K562 (cell line): ENCODE data around the gene C6orf89. TPM values are rescaled to one million over a fixed set of nuclear protein-coding genes. Genes with fewer than 3 reads are reported as not detected.
A peak's percentile ranks its signal among the peaks of the same experiment; 100 is the strongest.

Experiments used
- BACH1 ChIP-seq: fragments of 200-800 bp; sonication (Bioruptor generic); IDR thresholded peaks from 2 replicates; pipeline ENCODE4 v1.6.1; 2016; ENCODE audit warnings: missing genetic modification characterization, missing compliant biosample characterization
- EP400 ChIP-seq: fragments of 450-650 bp; IDR thresholded peaks from 2 replicates; pipeline ENCODE4 v1.6.1; 2017; ENCODE audit warnings: antibody characterized with exemption, mild to moderate bottlenecking, moderate library complexity
- ETV1 ChIP-seq: fragments of 450-650 bp; conservative IDR thresholded peaks from 2 replicates; pipeline ENCODE4 v1.6.1; 2016; ENCODE audit warnings: missing genetic modification characterization, control low read depth, low read depth, missing compliant biosample characterization
- FOXM1 ChIP-seq, 2 experiments: fragments of 450-650 bp in 1 of 2; sonication (generic) in 1 of 2; formaldehyde crosslinking in 1 of 2; IDR thresholded peaks; 2 replicates each; pipeline versions ENCODE4 v1.6.1 to v1.9.0; 2017 to 2022; ENCODE audit warnings: low read depth in 2 of 2, mild to moderate bottlenecking in 2 of 2, missing genetic modification reagents in 1 of 2, moderate library complexity in 1 of 2
- GATAD2A ChIP-seq: fragments of 450-650 bp; IDR thresholded peaks from 2 replicates; pipeline ENCODE4 v1.6.1; 2017
- KDM4B ChIP-seq, 2 experiments: fragments of 450-650 bp in 1 of 2; sonication (generic) in 1 of 2; IDR thresholded peaks; 2 replicates each; pipeline ENCODE4 v1.6.1; 2016 to 2017; ENCODE audit warnings: borderline replicate concordance in 2 of 2, antibody characterized with exemption in 1 of 2, low read depth in 1 of 2, mild to moderate bottlenecking in 1 of 2
- KDM5B ChIP-seq: fragments of 200-600 bp; sonication (generic); IDR thresholded peaks from 2 replicates; pipeline ENCODE4 v1.6.1; 2012; ENCODE audit warnings: low read depth, mild to moderate bottlenecking, moderate library complexity, low read length, control low read depth, inconsistent platforms; ENCODE audit not compliant: insufficient replicate concordance
- NFIC ChIP-seq: fragments of 450-650 bp; IDR thresholded peaks from 2 replicates; pipeline ENCODE4 v1.6.1; 2017; ENCODE audit warnings: mild to moderate bottlenecking, inconsistent platforms
- NFYB ChIP-seq: IDR thresholded peaks from 2 replicates; pipeline ENCODE4 v1.6.1; 2011; ENCODE audit warnings: mild to moderate bottlenecking, moderate library complexity; ENCODE audit not compliant: insufficient read length; ENCODE audit errors: extremely low read depth
- PCBP1 ChIP-seq: fragments of 200-400 bp; formaldehyde crosslinking; IDR thresholded peaks from 2 replicates; pipeline ENCODE4 v1.6.1; 2018; ENCODE audit warnings: mild to moderate bottlenecking, low read depth, low read length; ENCODE audit not compliant: poor library complexity, severe bottlenecking
- PHF8 ChIP-seq: fragments of 200-600 bp; sonication (generic); IDR thresholded peaks from 2 replicates; pipeline ENCODE4 v1.6.1; 2012; ENCODE audit warnings: mixed run types, mild to moderate bottlenecking, inconsistent platforms, low read length, moderate library complexity, borderline replicate concordance
- RBBP5 ChIP-seq: fragments of 200-600 bp; sonication (generic); IDR thresholded peaks from 2 replicates; pipeline ENCODE4 v1.6.1; 2012; ENCODE audit warnings: borderline replicate concordance, mild to moderate bottlenecking, low read length, control low read depth, inconsistent platforms; ENCODE audit not compliant: insufficient read depth, poor library complexity, severe bottlenecking
- RBFOX2 ChIP-seq: fragments of 200-400 bp; formaldehyde crosslinking; IDR thresholded peaks from 2 replicates; pipeline ENCODE4 v1.6.1; 2017; ENCODE audit warnings: low read depth, mild to moderate bottlenecking, low read length, moderate library complexity
- RBM22 ChIP-seq: fragments of 200-400 bp; formaldehyde crosslinking; IDR thresholded peaks from 2 replicates; pipeline ENCODE4 v1.6.1; 2018; ENCODE audit warnings: low read length, low read depth; ENCODE audit not compliant: poor library complexity, severe bottlenecking
- SMAD1 ChIP-seq: fragments of 150-350 bp; IDR thresholded peaks from 2 replicates; pipeline ENCODE4 v1.6.1; 2014; ENCODE audit warnings: low read length, low read depth; ENCODE audit not compliant: partially characterized antibody
- SMARCB1 ChIP-seq: IDR thresholded peaks from 2 replicates; pipeline ENCODE4 v1.6.1; 2011; ENCODE audit warnings: improper control_type of control experiment, low read depth; ENCODE audit not compliant: insufficient read length
- SRSF3 ChIP-seq: fragments of 200-400 bp; formaldehyde crosslinking; IDR thresholded peaks from 2 replicates; pipeline ENCODE4 v1.6.1; 2016; ENCODE audit warnings: mild to moderate bottlenecking, low read length, moderate library complexity; ENCODE audit not compliant: insufficient read depth
- XRCC4 ChIP-seq: IDR thresholded peaks from one replicate; pipeline ENCODE4 v1.6.1; 2011; ENCODE audit not compliant: insufficient read depth, insufficient read length; ENCODE audit errors: extremely low read depth
- ZEB2 ChIP-seq: fragments of 450-650 bp; IDR thresholded peaks from 2 replicates; pipeline ENCODE4 v1.6.1; 2016
- ZNF197 ChIP-seq: fragments of 200-800 bp; sonication (Bioruptor generic); IDR thresholded peaks from 2 replicates; pipeline ENCODE4 v1.6.1; 2016; ENCODE audit warnings: low read depth, missing genetic modification characterization, missing compliant biosample characterization
- polyA plus RNA-seq, 8 experiments: library from polyadenylated mRNA; depleted of rRNA in 4 of 8; stranded (reverse) in 5 of 8; unstranded in 3 of 8; fragments of >200 nt; fragmentation: Nextera tagmentation in 2 of 8; fragmentation: Illumina TruSeq in 1 of 8; extraction: Ambion mirVana in 2 of 8; extraction: Trizol in 1 of 8; gene quantifications; 2 replicates each; pipeline versions ENCODE4 v1.2.1 to v1.2.3, GENCODE V29; 2011 to 2014; ENCODE audit warnings: inconsistent platforms in 1 of 8, missing spikeins in 1 of 8
- total RNA-seq, 7 experiments: library from RNA; depleted of rRNA in 6 of 7; stranded (reverse); fragments of >200 nt in 6 of 7; fragmentation: Illumina TruSeq in 2 of 7; extraction: Trizol in 2 of 7; gene quantifications; 2 replicates each; pipeline versions ENCODE4 v1.2.1 to v1.2.3, GENCODE V29; 2011 to 2021; ENCODE audit warnings: low replicate concordance in 1 of 7
- TF ChIP-seq, protein P1 (sequence below): fragments of 250-450 bp; sonication (Bioruptor Pico); IDR thresholded peaks from 2 replicates; pipeline ENCODE4 v1.4.0; 2020; ENCODE audit warnings: mild to moderate bottlenecking
- TF ChIP-seq, protein P2 (sequence below): sonication (generic); formaldehyde crosslinking; IDR thresholded peaks from 2 replicates; pipeline ENCODE4 v1.5.0; 2020; ENCODE audit warnings: missing genetic modification reagents
- TF ChIP-seq, protein P3 (sequence below): fragments of 450-650 bp; formaldehyde crosslinking; IDR thresholded peaks from 2 replicates; pipeline ENCODE4 v1.4.0; 2022; ENCODE audit warnings: missing genetic modification characterization

C6orf89 gene
- total and polyA plus RNA-seq, 9 of the 15 experiments (the other 6 are each of a cell fraction or from before 2014, with no cell fraction given), result 35.2 to 111 (median 58.5) TPM

DNA sequence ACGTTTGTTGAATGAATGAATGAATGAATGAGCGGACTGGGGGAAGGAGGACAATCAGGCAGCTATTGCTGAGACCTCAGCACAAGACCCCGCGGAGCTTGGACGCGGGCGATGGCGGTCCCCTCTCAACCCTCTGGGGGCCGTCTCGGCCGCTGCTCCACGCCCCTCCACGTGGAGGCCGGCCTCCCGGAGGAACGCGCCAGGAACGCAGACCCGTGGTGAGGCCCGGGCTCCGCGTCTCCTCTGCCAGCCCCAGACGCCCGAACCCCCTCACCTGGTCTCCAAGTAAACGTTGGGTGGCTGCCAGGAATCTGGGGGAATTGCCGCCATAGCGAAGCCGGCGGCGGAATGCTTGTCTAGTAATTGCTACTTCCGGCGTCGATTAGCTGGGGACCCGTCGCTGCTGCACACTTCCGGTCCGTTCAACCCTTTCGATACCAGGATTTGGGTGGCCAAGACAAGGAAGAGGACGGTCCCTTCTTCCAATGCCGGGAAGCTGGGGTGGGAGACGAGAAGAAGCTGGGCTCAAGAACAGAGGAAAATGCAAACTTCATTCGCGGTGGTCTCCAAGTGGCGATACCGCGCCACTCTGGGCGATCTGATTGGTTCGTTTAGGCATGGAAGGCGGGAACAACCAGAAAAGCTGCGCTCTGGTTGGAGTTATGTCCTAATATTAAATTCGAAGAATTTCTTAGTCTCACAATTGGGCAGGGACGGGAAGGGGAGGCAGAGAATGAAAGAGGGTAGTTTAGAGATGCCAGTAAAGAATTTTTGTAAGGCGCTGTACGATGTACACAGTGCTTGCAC is 11.1 kb upstream of the C6orf89 start, which contains the start of gene PPIL1 (continued):
- TF ChIP-seq FOXM1 (IDR thresholded peaks at IDR 0.05; ENCODE audit: low read depth) (no peak; the same call in 1 of the 2 replicates), FOXM1 (CRISPR knock-in tag; IDR thresholded peaks at IDR 0.05; ENCODE audit: low read depth) (0 out of 2 replicates have a peak, but pooled peaks have one; percentile 41), EP400 (peak; percentile 100), NFYB (peak; percentile 91), RBM22 (peak; percentile 54), ZNF197 (CRISPR knock-in tag) (peak; percentile 48; the same call in 1 of the 2 replicates), ETV1 (tag) (peak; percentile 94), KDM5B (peak; percentile 82), RBBP5 (peak; percentile 99), RBFOX2 (peak; percentile 96), SMARCB1 (no peak), KDM4B (IDR thresholded peaks at IDR 0.05; ENCODE audit: borderline replicate concordance in 2 of 2, low read depth in 1 of 2) (peak in 1 of 2 experiments; percentile 97; a peak in 2 of 4 replicates), SRSF3 (0 out of 2 replicates have a peak, but pooled peaks have one; percentile 87), PCBP1 (peak; percentile 65), PHF8 (peak; percentile 90), XRCC4 (no peak), NFIC (peak; percentile 99), SMAD1 (peak; percentile 39), BACH1 (tag) (no peak), ZEB2 (peak; percentile 98), GATAD2A (peak; percentile 76)
- TF ChIP-seq, protein P1, sequence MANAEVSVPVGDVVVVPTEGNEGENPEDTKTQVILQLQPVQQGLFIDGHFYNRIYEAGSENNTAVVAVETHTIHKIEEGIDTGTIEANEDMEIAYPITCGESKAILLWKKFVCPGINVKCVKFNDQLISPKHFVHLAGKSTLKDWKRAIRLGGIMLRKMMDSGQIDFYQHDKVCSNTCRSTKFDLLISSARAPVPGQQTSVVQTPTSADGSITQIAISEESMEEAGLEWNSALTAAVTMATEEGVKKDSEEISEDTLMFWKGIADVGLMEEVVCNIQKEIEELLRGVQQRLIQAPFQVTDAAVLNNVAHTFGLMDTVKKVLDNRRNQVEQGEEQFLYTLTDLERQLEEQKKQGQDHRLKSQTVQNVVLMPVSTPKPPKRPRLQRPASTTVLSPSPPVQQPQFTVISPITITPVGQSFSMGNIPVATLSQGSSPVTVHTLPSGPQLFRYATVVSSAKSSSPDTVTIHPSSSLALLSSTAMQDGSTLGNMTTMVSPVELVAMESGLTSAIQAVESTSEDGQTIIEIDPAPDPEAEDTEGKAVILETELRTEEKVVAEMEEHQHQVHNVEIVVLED (CRISPR knock-in tag), result peak; percentile 76
- TF ChIP-seq, protein P2, sequence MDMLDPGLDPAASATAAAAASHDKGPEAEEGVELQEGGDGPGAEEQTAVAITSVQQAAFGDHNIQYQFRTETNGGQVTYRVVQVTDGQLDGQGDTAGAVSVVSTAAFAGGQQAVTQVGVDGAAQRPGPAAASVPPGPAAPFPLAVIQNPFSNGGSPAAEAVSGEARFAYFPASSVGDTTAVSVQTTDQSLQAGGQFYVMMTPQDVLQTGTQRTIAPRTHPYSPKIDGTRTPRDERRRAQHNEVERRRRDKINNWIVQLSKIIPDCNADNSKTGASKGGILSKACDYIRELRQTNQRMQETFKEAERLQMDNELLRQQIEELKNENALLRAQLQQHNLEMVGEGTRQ (CRISPR knock-in tag), result peak; percentile 28; the same call in 1 of the 2 replicates
- TF ChIP-seq, protein P3, sequence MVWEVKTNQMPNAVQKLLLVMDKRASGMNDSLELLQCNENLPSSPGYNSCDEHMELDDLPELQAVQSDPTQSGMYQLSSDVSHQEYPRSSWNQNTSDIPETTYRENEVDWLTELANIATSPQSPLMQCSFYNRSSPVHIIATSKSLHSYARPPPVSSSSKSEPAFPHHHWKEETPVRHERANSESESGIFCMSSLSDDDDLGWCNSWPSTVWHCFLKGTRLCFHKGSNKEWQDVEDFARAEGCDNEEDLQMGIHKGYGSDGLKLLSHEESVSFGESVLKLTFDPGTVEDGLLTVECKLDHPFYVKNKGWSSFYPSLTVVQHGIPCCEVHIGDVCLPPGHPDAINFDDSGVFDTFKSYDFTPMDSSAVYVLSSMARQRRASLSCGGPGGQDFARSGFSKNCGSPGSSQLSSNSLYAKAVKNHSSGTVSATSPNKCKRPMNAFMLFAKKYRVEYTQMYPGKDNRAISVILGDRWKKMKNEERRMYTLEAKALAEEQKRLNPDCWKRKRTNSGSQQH (CRISPR knock-in tag), result peak; percentile 41; the same call in 1 of the 2 replicates
